Myocyte (in vitro differentiated cells): ENCODE measurements around the gene CREM. TPM values are rescaled to one million over a fixed set of nuclear protein-coding genes. Genes with fewer than 3 reads are reported as not detected.

Source experiments
- DNase-seq: peaks from one replicate; pipeline ENCODE4 v3.0.0-alpha.2; 2012; ENCODE audit warnings: low read depth
- total RNA-seq: library from RNA; depleted of rRNA; stranded (reverse); fragments of >200 nt; gene quantifications from 2 replicates; pipeline ENCODE4 v1.2.3, GENCODE V29; 2014

The CREM gene
- total RNA-seq, 1 donor from 2014 or later: 75.2 TPM

DNA sequence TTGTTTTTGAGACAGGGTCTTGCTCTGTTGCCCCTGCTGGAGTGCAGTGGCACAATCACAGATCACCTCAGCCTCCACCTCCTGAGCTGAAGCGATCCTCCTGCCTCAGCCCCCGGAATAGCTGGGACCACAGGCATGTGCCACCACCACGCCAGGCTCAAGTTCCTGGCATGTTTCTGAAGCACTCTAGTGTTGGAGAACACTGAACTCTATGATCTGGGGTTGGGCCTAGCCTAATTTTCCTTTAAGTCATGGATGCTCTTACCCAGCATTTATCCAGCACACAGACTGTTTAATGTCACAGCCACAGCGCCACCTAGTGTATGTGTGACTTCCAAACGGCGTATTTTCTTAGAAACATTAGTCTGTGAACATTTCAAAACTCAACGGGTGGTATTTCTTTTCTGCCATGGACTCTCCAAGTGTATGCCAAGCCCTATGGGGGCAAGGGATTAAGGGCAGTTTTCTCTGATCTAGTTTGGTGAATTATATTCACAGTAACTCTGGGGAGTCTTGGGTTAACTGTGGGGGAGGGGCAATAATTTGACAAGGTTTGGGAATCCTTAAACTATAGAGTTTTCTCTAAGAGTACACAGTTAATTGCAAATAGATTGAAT is 91.8 kb downstream of the CREM start:
- peak; percentile 93 for DNase-seq

GRCh38 chr10:35219292-35219691 is 92.6 kb downstream of the CREM start:
- DNase-seq: no peak

DNA sequence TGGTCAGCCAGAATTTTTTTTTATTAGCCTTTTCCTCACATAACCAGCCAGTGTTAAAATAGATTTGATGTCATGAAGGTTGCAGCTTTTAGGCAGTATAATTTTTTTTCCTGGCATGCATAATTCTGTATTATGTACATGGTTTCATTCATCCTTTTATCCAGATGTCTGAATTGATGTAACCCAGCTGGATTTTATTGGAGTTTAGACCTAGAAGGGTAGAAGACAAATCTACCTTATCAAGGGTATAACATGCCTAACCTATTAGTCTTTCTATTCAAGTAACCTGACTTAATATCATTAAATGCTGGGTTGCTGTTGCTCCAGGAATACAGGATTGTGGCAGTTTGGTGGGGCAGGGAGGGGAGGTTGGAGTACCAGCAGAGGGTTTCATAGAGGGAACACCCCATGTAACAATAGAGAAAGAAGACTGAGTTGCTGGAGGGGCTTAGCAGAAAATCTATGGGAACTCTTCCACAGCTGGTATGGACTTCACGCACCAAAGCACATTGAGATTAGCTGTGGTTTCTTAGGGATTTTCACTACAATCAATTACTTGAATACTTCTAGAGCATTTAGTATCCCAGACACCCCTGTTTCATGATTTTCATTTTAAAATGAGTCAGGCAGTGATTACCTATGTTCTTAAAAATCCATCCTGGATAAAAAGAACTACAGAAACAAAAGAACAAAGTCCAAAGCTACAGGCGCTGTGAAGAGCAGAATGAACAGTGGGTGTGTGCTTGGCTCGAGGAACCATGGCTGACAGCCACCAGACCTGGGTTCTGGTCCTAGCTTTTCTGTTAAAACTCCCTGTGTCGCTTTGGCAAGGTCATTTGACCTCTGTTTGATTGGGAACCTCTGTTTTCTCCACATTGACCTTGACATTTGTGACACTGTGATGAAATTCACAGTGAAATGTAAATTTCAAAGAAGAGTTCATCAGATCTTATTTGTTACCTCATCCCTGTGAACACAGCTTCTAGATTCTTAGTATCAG is 93.5 kb downstream of the CREM start:
- no peak for DNase-seq

- DNase-seq: no peak
Measured at GRCh38 chr10:35223016-35223415, 96.4 kb downstream of the CREM start.

- DNase-seq: no peak
Measured at GRCh38 chr10:35224045-35224740, 97.5 kb downstream of the CREM start.

GRCh38 chr10:35225204-35225603 is 98.6 kb downstream of the CREM start:
- DNase-seq: no peak

- no peak for DNase-seq
Measured at GRCh38 chr10:35226507-35226906, 99.9 kb downstream of the CREM start.

DNA sequence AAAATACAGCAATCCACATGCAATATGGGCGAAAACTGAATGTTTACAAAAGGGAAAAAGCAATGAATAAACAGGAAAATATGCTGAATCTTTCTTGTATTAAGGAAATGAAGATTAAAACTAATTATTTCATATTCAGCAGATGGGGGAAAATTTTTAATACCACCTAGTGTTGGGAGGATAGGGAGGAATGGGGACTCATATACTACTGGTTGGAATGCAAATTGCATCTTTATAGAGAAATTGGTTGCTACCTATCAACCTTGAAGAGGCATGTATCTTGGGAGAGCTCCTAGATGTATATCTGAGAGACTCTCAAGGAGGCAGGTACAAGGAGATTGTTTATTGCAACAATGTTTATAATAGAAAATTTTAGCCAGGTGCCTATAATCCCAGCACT is 101.4 kb downstream of the CREM start:
- no peak for DNase-seq

GRCh38 chr10:35231646-35232045 is 105.0 kb downstream of the CREM start:
- no peak for DNase-seq

- DNase-seq: no peak
Measured at GRCh38 chr10:35232527-35232926, 105.9 kb downstream of the CREM start.

DNA sequence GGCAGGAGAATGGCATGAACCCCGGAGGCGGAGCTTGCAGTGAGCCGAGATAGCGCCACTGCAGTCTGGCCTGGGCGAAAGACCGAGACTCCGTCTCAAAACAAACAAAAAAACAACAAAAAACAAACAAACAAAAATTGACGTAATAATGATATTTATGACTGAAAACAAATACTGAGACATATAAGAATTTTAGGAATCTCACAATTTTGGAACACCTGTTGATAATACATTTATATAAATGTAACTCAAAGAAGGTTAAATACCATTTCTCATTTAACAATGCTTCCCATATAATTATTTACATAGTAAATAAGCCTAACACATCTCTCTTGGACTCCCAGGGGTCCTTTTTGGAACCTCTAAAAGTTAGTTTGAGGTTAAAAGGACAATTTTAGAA is 107.4 kb downstream of the CREM start:
- DNase-seq: no peak

DNA sequence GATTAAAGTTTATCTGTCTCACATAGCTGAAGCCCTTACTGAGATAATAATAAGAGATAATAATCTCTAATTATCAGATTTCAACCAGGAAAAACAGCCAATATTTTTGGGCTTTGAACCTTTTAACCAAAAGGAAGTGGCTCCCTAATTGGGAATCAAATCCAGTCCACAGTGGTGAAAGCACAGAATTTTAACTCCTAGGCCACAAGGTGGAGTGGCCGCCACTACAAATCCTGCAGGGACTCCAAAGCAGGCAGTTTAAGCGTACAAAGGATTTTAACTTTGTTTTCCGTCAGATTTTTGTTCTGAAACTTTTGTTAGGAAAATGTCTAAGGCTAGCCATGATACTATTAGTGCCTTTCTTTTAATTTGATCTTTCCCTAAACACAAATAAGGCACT is 110.1 kb downstream of the CREM start:
- peak; percentile 56 for DNase-seq

DNA sequence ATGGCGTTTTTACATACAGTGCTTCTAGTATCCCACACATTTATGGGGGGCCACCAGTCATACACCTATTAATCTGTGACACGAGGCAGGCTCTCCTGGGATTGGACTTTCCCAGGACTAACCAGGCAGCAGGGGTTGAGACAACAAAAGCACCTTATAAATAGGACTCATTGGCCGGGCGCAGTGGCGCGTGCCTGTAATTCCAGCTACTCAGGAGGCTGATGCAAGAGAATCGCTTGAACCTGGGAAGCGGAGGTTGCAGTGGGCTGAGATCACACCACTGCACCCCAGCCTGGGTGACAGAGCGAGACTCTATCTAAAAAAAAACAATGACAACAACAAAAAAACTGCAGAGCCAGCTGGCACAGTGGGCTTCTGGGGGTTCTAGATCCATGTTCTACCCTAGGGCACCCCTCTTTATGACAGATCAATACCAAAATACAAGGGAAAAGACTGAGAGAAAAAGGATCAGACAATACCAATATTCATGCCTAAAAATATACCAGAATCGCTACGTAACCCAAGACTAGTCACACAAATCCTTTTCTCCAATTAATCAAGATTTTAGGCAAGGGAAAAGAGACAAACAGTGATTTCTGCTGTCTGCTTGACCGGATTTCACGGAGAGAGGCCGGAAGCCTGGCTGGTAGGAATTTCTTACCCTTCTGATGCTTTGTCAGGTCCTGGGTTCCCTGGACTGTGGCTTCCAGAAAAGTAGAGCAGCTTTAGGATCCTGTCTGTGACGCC is 111.3 kb downstream of the CREM start:
- no peak for DNase-seq

DNA sequence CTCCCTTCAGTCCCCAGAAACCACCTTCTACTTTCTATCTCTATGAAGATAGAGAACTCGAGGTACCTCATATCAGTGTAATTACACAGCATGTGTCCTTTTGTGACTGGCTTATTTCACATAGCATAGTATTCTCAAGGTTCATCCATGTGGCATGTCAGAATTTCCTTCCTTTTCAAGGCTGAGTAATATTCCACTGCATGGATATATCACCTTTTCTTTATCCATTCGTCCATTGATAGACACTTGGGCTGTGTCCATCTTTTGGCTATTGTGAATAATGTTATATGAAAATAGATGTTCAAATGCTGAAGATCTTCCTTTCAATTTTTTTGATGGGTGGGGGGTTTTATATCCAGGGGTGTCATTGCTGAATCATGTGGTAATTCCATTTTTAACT is 117.9 kb downstream of the CREM start:
- DNase-seq: no peak

DNA sequence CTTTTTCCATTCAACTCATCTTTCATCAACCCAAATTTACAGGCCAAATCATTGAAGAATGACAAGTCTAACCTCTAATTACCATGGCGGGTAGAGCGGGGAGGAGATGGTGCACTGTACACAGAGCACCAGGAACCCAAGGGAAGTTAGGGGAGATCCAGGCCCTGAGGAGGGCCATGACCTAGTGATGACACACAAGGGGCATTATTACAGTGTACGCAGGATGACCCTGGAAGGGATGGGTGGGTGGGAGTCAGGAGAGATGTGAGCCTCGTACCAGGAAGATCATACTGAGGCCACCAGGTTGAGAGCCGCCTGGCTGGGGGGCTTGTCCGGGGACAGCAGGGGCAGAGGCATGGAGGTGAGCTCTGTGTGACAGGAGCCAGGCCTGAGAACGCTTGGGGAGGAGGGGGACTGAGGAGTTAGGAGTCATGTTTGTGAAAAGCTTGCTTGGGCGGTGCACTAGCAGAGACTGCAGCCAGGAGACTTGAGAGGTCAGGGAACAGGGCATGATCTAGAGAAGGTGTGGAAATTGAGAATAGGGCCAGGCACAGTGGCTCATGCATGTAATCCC is 120.2 kb downstream of the CREM start:
- DNase-seq: no peak

DNA sequence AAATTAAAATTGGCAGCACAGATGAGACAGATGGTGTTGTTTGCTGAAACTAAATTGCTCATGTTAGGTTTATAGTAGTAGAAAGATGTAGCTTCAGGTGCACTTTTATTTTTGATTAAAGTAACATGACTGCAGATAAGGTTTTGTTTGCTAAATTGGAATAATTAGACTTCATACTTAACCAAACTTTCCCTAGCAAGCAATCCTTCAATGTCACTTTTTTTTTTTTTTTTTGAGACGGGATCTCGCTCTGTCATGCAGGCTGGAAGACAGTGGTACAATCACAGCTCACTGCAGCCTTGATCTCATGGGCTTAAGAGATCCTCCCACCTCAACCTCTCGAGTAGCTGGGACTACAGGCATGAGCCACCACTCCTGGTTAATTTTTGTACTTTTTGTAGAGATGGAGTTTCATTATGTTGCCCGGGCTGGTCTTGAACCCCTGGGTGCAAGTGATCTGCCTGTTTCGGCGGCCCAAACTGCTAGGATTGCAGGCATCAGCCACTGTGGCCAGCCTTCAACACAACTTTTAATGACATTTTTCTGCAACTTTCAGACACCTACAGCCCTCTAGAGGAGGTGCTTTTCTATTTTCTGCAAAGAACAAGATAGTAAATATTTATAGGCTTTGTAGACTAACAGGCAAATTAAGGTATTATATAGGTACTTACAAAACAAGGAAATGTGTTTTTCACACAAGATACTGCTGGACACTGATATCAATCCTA is 124.9 kb downstream of the CREM start:
- no peak for DNase-seq

DNA sequence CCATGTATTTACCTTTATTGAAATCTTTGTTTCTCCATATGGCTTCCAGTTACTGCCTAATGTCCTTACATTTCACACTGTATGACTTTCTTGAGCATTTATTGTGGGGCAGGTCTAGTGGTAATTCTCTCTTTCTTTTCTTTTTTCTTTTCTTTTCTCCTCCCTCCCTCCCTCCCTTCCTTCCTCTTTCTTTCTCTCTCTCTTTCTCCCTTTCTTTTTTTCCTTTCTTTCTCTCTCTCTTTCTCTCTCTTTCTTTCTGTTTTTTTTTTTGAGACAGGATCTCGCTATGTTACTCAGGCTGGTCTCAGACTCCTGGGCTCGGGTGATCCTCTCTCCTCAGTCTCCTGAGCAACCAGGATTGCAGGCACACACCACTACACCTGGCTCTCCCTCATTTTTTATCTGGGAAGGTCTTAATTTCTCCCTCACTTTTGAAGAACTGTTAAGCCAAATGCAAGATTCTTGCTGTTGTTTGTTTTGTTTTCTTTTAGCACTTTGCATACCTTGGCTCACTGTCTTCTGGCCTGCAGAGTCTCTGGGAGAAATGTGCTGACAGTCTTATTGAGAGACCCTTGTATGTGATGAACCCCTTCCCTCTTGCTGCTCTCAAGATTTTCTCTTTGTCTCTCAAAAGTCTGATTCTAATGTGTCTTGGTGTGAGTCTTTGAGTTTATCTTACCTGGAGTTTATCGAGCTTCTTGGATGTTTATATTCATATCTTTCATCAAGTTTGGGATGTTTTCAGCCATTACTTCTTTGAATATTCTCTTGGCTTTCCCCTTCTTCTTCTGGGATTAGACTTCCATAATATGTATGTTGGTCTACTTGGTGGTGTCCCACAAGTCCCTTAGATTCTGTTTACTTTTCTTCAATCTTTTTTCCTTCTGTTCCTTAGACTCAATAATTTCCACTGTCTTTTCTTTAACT is 130.7 kb downstream of the CREM start:
- no peak for DNase-seq

DNA sequence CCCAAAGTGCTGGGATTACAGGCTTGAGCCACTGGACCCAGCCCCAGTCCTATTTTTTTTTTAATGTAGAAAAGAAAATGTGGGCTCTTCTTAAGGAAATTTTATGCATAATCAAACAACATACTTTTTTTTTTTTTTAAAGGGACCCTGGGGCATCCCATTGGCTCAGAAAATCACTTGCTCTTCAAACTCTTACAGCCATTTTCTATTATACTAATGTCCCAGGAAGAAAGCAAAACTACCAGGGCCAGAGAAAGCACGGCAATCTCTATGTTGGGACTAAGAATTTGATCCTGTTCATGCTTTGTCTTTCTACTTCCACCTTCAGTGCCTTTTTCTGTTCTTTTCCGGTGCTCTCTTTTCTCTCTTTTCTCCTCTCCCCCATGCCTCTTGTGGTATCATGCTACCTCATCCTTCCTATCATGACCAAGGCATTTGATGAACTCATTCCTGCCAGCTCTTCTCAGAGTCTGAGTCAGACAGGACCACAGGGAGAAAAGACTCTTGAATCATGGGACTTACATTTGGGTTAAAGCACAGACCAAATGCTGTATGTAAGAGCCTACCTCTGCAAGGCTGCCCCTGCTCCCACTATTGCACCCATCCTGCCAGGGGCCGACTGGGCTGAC is 133.2 kb downstream of the CREM start:
- peak; percentile 89 for DNase-seq

DNA sequence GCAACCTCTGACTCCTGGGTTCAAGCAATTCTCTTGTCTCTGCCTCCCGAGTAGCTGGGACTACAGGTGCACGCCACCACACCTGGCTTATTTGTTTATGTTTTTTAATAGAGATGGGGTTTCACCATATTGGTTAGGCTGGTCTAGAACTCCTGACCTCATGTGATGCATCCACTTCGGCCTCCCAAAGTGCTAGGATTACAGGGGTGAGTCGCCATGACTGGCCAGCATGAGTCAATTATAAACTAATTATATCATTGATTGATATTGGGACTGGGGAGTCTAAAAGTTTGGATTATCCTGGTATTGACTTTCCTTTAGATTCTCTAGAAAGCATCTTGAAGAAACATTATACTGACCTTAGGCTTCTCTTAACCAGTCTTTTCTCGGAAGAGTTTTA is 135.8 kb downstream of the CREM start:
- DNase-seq: no peak
